ENCODE measurements around the gene MCM3AP.

MCM3AP gene

GRCh38 chr21:46187261-46187660, 98.2 kb downstream of the MCM3AP start:
- H3K4me3 ChIP-seq (ENCODE audit: low read depth, low read length), result no peak overlapping the region
- DNase-seq (ENCODE audit: low read depth, low spot score), result no peak
- TF ChIP-seq, protein P1, sequence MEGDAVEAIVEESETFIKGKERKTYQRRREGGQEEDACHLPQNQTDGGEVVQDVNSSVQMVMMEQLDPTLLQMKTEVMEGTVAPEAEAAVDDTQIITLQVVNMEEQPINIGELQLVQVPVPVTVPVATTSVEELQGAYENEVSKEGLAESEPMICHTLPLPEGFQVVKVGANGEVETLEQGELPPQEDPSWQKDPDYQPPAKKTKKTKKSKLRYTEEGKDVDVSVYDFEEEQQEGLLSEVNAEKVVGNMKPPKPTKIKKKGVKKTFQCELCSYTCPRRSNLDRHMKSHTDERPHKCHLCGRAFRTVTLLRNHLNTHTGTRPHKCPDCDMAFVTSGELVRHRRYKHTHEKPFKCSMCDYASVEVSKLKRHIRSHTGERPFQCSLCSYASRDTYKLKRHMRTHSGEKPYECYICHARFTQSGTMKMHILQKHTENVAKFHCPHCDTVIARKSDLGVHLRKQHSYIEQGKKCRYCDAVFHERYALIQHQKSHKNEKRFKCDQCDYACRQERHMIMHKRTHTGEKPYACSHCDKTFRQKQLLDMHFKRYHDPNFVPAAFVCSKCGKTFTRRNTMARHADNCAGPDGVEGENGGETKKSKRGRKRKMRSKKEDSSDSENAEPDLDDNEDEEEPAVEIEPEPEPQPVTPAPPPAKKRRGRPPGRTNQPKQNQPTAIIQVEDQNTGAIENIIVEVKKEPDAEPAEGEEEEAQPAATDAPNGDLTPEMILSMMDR (IDR thresholded peaks at IDR 0.05; ENCODE audit: insufficient read depth, low read length, missing control alignments), result no peak
- ChIA-PET POLR2A (no interaction called here), CTCF (interaction anchor here (0.6 to 1.0 kb wide), 3 partner anchors 11 to 43 kb away, joined by 3 to 4 read pairs (median 3); no protein-coding TSS in a partner anchor)

DNA sequence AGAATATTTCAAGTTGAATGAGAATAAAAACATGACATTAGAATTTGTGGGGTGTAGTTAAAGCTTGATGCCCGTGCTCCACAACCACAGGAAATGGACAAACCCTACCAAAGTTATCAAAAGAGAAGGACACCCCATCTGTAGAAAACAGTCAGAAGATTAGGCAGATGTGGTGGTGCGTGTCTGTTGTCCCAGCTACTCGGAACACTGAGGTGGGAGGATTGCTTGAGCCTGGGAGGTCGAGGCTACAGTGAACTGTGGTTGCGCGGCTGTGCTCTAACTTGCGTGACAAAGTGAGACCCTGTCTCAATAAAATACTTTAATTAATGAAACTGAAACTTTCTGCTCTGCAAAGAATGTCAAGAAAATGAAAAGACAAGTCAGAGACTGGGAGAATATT, 99.7 kb downstream of the MCM3AP start:
- no peak for DNase-seq (ENCODE audit: low read depth, low spot score)
- TF ChIP-seq, protein P1 (IDR thresholded peaks at IDR 0.05; ENCODE audit: insufficient read depth, low read length, missing control alignments), result no peak
- no peak overlapping the region for H3K4me3 ChIP-seq (ENCODE audit: low read depth, low read length)
- ChIA-PET CTCF (interaction anchor here (1.0 kb wide), 1 partner anchor 33 kb away, joined by 3 read pairs; no protein-coding TSS in a partner anchor), POLR2A (no interaction called here)
